ENCODE measurements around the gene GTSF1L. TPM values are rescaled to one million over a fixed set of nuclear protein-coding genes. Genes with fewer than 3 reads are reported as not detected.
A peak's percentile ranks its signal among the peaks of the same experiment; 100 is the strongest.

Gene GTSF1L
- total and polyA plus RNA-seq, 9 of the 15 experiments (the other 6 are each of a cell fraction or from before 2014, with no cell fraction given): not detected

DNA sequence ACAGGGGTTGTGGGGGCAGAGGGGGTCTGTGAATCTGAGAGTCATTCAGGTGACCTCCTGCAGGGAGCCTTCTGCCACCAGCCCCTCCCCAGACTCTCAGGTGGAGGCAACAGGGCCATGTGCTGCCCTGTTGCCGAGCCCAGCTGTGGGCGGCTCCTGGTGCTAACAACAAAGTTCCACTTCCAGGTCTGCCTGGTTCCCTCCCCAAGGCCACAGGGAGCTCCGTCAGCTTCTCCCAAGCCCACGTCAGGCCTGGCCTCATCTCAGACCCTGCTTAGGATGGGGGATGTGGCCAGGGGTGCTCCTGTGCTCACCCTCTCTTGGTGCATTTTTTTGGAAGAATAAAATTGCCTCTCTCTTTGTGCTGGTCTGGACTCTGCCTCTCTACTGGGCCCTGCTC, 10.7 kb downstream of the GTSF1L start:
- FAIRE-seq: no peak
- no peak overlapping the region for H3K27ac ChIP-seq (ENCODE audit: extremely low read depth, low read depth, low read length)
- H3K9ac ChIP-seq (ENCODE audit: insufficient read depth in 1 of 2, low read depth in 2 of 2, low read length in 2 of 2): no peak overlapping the region; a peak in 1 of 4 replicates
- no peaks in the 10 kb centered on the region for H3K9me3 ChIP-seq (replicated peaks; ENCODE audit: control insufficient read depth, insufficient read depth, low read depth, low read length)
- WGBS (ENCODE audit: insufficient coverage, low coverage, missing lambda C conversion rate): 93% methylated on average over 4 of the region's 4 CpGs
- BruUV-seq (replicated peaks): TSS peak; percentile 73
- no peaks in the 10 kb centered on the region for H3K79me2 ChIP-seq (ENCODE audit: control insufficient read depth, insufficient read depth, low read length)
- intact Hi-C loops (cut with micrococcal nuclease): no loop called here
- ChIA-PET CTCF (ENCODE audit: low intra/inter-chr PET ratio) (no interaction called here), POLR2A (interaction anchor here (1.7 kb wide), 1 partner anchor 258 kb away, joined by 6 read pairs; the partner anchor contains the start of gene SRSF6)
- no peaks in the 10 kb centered on the region for H3K9me1 ChIP-seq (ENCODE audit: control insufficient read depth, insufficient read depth, low read length)
- no peak for ATAC-seq
- no peak overlapping the region for H3K4me3 ChIP-seq
- H3K27me3 ChIP-seq (ENCODE audit: control insufficient read depth in 2 of 2, insufficient read depth in 2 of 2, low read length in 2 of 2): no peaks in the 10 kb centered on the region
- H4K20me1 ChIP-seq (replicated peaks; ENCODE audit: control insufficient read depth, insufficient read depth, low read length): no peaks in the 10 kb centered on the region
- in situ Hi-C loops (cut with MboI): no loop called here
- peaks cover 52% of the 10 kb centered on the region; the same call in 2 of the 3 replicates for H3K36me3 ChIP-seq (ENCODE audit: control insufficient read depth, insufficient read depth, low read length)
- H3K4me1 ChIP-seq (replicated peaks in 1 of 2; ENCODE audit: control insufficient read depth in 2 of 2, insufficient read depth in 2 of 2, low read length in 2 of 2): no peaks in the 10 kb centered on the region; a peak in 1 of 5 replicates
- DNase-seq (ENCODE audit: extremely low read depth in 1 of 4, low spot score in 3 of 4): no peak
- no peak overlapping the region for H3K4me2 ChIP-seq (ENCODE audit: insufficient read depth, low read length)
- no peak for TF ChIP-seq GATAD2B (IDR thresholded peaks at IDR 0.05; ENCODE audit: borderline replicate concordance)
- H2AFZ ChIP-seq (ENCODE audit: low read depth, low read length): no peak overlapping the region

DNA sequence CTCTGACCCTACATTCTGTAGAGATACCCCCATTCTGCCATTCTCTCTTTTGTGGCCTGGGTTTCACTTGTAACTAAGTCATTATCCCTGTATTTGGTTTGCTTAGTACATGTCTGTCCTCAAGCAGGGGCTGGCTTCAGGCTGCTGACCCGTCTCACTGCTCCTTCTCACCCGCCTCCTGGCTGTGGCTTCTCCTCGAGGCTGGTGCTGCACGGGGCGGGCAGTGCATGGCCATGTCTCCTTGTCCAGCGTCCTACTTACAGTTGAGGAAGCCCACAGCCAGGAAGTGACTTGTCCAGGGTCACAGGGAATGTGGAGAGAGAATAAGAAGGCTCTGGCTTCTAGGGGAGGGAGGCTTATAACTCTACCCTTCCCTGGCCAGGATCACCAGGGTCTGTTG, 11.3 kb downstream of the GTSF1L start:
- TF ChIP-seq RBM17 (IDR thresholded peaks at IDR 0.05; ENCODE audit: borderline replicate concordance, low read depth, low read length) (no peak), ZFPM2 (CRISPR knock-in tag; IDR thresholded peaks at IDR 0.05) (no peak), ZNF316 (IDR thresholded peaks at IDR 0.05) (no peak), CHD2 (IDR thresholded peaks at IDR 0.05; ENCODE audit: low read depth, low read length) (no peak), MED1 (CRISPR knock-in tag; IDR thresholded peaks at IDR 0.05; ENCODE audit: borderline replicate concordance) (no peak), CTBP1 (IDR thresholded peaks at IDR 0.05; ENCODE audit: borderline replicate concordance) (no peak)
- Histone ChIP-seq H3K4me2 (ENCODE audit: insufficient read depth, low read length) (no peak overlapping the region), H2AFZ (ENCODE audit: low read depth, low read length) (no peak overlapping the region), H3K27me3 (ENCODE audit: control insufficient read depth in 2 of 2, insufficient read depth in 2 of 2, low read length in 2 of 2) (no peaks in the 10 kb centered on the region), H3K4me3 (no peak overlapping the region), H3K79me2 (ENCODE audit: control insufficient read depth, insufficient read depth, low read length) (no peaks in the 10 kb centered on the region), H3K9me1 (ENCODE audit: control insufficient read depth, insufficient read depth, low read length) (no peaks in the 10 kb centered on the region), H3K9me3 (replicated peaks; ENCODE audit: control insufficient read depth, insufficient read depth, low read depth, low read length) (no peaks in the 10 kb centered on the region), H3K27ac (ENCODE audit: extremely low read depth, low read depth, low read length) (no peak overlapping the region), H3K9ac (ENCODE audit: insufficient read depth in 1 of 2, low read depth in 2 of 2, low read length in 2 of 2) (no peak overlapping the region), H3K36me3 (ENCODE audit: control insufficient read depth, insufficient read depth, low read length) (peaks cover 58% of the 10 kb centered on the region; the same call in 2 of the 3 replicates), H4K20me1 (replicated peaks; ENCODE audit: control insufficient read depth, insufficient read depth, low read length) (no peaks in the 10 kb centered on the region), H3K4me1 (replicated peaks in 1 of 2; ENCODE audit: control insufficient read depth in 2 of 2, insufficient read depth in 2 of 2, low read length in 2 of 2) (no peaks in the 10 kb centered on the region; a peak in 1 of 5 replicates)
- no peak for FAIRE-seq
- no peak for ATAC-seq
- 98% methylated on average over 5 of the region's 6 CpGs for WGBS (ENCODE audit: insufficient coverage, low coverage, missing lambda C conversion rate)
- ChIA-PET POLR2A (interaction anchor here (1.3 to 1.7 kb wide), 2 partner anchors 10 to 258 kb away, joined by 3 to 6 read pairs; partner anchors contain the start of gene SRSF6), CTCF (ENCODE audit: low intra/inter-chr PET ratio) (no interaction called here)
- intact Hi-C loops (cut with micrococcal nuclease): no loop called here
- BruUV-seq (replicated peaks): no TSS peak
- no peak for DNase-seq (ENCODE audit: extremely low read depth in 1 of 4, low spot score in 3 of 4)
- in situ Hi-C loops (cut with MboI): no loop called here
